Activated CD8-positive, alpha-beta memory T cell treated with anti-CD3 and anti-CD28 coated beads for 48 hours (primary cell): ENCODE data around the gene TRIM25.

Experiments
- DNase-seq, 3 experiments: peaks; one replicate each; pipeline ENCODE4 v3.0.0-alpha.2; 2020; ENCODE audit warnings: low read depth in 2 of 3, low spot score in 2 of 3

TRIM25 gene

DNA sequence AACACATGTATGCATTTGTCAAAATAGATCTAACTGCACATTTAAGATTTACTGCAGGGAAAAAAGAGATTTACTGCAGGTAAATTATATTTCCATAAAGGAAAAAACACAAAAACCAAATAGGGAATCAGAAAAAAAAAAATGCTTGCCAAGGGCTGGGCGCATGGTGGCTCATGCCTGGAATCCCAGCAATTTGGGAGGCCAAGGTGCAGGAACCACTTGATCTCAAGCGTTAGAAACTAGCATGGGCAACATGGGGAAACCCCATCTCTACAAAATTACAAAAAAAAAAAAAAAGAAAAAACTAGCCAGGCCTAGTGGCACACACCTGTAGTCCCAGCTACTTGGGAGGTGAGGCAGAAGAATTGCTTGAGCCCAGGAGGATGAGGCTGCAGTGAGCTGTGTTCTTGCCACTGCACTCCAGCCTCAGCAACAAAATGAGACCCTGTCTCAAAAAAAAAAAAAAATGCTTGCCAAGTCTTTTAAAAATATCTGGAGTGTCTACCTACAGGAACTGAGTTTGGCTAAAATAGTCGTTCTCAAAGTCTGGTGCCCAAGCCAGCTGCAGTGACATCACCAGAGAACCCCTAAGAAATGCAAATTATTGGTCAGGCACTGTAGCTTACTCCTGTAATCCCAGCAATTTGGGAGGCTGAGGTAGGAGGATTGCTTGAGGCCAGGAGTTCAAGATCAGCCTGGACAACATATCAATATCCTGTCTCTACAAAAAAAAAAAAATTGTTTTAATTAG, 17.5 kb downstream of the TRIM25 start:
- no peak for DNase-seq

DNA sequence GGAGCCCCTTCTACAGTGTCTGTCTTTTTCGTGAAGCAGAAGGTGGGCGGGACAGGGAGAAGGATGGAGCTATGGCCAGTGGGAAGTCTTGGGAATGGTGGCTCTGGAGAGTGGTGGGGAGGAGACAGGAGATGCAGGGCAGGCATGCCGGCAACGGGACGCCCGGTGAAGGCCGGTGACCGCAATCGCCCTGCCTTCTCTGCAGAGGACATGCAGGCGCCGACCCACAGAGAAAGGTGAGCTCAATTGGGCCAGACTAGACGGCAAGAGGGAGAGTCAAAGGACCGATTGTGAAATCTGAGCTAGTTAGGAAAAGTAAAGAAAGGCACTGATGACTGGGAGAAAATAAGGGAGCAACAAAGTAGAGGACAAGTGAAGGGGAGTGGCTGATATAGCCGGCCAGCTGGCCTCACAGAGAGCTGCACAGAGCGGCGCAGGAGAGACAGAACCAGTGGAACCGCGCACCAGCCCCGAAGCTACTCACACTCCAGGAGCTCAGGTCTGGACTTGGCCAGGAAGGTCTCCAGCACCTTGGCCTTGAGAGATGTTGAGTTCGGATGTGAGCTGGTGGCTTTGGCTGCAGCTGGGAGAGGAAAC, 18.9 kb downstream of the TRIM25 start:
- DNase-seq = no peak

DNA sequence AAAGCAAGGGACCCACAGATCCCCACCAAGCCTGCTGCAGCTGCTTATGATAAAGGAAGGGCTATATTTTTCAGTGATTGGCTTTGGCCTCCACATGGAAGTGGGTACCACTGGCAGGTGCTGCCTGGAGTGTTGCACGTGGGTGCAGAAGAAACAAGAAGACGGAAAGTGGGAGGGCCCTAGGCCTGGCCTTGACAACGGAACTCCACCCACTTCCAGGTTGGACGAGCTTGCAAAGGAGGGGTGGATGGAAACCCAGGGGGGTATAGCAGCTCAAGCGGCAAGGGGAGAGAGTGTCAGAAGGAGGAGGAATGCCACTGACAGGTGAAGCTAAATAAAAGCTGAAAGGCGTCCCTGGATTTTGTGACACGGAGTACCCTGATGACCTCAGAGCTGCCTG, 20.3 kb downstream of the TRIM25 start:
- no peak for DNase-seq

DNA sequence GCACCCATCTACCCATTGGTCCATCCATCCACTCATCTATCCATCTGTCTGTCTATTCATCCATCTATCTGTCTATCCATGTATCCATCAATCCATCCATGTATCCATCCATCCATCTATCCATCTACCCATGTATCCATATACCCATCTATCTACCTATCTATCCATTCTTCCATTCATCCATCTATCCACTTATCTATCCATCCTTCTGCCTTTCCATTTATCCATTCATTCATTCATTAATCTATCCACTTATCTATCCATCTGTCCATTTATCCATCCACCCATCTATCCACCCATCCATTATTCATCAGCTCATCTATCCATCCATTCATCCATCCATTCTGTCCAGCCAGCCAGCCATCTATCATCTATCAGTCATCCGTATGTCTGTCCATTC, 21.5 kb downstream of the TRIM25 start:
- no peak for DNase-seq

DNA sequence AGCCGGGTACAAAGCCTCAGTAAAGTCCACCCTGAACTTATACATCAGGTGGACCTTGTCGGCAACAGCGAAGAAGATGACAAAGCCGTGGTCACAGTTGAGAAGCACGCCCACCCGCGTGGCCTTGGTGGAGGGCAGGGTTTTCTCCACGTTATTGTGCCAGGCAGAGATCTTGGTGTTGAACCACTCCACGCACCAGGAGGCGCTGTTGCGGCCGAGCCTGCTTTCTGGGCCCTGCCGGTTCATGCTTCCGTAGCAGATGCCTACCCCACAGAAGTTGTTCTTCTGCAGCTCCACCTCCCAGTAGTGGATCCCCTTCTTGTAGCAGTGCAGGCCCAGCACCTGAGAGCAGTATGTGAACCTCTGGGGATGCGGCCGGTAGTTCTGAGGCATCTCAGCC, 22.1 kb downstream of the TRIM25 start:
- DNase-seq = no peak

DNA sequence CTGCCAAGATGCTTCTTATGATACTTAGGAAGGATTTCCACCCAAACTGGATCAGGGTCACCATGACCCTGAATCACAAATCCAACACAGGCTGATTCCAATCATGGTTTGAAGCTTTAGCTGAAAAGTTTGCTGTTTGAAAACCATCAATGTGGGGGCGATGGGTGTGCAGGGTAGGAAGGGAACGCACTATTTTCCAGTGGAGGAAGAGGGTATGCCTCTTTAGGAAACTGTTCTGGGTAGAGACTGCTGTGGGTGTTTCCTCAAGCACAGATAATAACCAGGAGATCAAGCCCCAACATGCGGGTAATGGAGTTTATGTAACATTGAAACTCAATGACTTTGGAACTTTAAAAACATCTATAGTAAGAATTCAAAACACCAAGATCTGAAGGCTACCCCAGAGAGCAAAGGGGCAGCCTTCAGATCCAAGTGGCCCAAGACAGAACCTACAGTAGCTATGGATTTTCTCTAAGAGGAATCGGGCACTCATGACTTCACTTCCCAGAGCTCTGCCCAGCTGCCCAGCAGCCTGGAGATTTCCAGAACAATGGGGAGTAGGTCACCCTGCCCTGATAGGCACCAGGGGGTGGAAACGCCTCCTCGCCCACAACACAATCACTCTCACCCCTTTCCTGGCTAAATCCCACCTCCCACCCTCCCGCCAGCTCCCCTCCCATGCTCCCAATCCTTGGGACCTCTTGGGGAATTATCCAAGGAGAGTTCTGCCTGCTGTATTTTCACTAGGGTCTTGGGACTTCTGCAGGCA, 22.8 kb downstream of the TRIM25 start:
- DNase-seq = no peak

DNA sequence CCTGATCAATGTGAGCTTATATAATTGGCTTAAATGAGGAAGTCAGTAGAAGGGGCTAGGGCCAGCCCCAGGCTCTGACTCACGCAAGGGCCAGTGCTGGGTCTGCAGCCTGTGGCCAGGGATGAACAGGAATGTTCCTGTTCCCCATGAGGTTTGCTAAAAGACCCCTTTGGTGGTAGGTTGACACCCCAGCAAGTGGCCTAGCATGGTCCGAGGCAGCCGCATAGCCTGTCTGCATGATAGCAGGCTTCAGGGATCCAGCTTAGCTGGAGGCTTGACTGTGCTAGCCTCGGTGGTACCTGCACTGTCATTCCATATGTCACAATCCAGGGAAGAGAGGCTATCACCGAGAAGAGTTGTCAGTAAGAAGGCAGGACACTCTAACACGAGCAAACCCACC, 23.5 kb downstream of the TRIM25 start:
- no peak for DNase-seq

DNA sequence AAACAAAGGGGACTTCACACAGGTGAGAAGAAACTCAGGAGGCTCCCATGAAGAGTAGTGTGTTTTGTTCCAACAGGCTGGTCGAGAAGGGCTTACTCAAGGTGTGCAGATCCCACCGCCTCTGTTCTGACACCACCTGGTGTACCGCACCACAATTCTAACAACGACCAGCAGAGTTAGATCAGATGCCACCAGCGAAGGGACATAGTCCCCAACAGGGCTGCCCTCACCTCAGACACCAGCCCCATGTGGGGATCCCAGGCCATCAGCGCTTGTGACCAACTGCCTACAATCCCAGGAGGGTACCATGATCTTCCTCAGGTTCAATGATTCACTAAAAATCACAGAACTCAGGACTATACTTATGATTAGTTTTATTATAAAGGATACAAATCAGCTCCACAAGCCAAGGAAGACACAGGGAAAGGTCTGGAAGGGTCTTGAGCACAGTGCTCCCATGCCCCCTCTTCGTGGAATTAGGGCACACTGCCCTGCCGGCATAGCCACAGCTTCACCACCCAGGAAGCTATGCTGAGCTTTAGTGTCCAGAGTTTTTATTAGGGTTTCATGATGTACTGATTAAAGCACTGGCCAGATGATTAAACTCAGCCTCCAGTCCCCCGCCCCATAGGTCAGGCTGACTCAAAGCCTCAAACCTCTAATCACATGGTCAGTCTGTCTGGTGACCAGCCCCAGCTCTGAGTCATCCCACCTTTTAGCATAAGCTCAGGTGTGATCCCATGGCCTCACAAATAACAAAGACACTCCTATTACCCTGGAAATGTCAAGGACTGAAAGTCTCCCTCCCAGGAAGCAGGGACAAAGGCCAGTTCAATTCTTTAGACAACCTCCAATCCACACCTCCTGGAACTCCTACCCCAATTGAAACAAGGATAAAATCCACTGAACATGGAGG, 26.0 kb downstream of the TRIM25 start:
- no peak for DNase-seq

DNA sequence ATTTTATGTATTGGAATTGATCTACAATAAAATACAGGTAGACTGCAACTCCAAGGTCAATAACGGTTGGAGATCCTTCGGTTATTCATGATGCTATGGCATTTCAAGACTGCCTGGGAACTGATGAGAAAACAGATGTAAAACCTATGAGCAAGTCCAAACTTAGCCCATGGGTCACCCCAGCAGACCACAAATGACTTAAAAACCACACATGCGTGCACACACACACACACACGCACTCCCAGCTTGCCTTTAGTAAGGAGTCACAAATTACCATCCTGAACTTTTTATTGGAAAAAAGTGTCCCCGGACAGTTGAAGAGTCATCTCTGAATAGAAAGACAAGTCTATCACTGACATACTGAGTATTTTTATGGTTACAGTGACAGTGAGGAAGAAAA, 26.7 kb downstream of the TRIM25 start:
- DNase-seq = no peak

DNA sequence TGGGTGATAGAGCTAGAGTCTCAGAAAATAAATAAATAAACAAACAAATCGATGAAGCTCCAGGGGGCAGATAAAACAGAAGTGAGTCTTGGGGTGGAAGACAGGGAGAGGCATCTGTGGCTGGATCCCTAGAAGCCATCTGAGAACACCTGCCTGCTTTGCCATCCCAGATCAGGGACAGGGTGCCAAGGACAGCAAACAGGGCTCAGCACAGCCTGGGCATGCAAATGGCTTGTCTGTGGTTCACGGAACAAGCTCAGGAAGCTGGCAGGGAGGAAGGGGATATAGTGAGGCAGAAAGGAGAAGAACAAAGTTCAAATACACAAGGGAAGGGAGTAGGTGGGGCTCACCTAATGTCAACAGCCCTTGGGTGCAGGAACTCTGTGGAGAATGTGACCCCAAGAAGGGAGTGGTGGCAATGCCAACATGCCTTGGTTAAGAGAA, 27.5 kb downstream of the TRIM25 start:
- no peak for DNase-seq

DNA sequence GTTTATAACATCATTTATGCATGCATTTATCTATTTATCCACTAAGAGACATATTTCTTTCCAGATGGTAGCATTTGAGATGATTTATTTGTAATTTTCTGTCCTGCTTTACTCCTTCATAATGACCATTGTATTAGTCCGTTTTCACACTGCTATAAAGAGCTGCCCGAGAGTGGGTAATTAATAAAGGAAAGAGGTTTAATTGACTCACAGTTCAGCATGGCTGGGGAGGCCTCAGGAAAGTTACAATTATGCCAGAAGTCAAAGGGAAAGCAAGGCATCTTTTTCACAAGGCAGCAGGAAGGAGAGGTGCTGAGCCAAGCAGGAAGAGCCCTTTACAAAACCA, 28.6 kb downstream of the TRIM25 start:
- no peak for DNase-seq

DNA sequence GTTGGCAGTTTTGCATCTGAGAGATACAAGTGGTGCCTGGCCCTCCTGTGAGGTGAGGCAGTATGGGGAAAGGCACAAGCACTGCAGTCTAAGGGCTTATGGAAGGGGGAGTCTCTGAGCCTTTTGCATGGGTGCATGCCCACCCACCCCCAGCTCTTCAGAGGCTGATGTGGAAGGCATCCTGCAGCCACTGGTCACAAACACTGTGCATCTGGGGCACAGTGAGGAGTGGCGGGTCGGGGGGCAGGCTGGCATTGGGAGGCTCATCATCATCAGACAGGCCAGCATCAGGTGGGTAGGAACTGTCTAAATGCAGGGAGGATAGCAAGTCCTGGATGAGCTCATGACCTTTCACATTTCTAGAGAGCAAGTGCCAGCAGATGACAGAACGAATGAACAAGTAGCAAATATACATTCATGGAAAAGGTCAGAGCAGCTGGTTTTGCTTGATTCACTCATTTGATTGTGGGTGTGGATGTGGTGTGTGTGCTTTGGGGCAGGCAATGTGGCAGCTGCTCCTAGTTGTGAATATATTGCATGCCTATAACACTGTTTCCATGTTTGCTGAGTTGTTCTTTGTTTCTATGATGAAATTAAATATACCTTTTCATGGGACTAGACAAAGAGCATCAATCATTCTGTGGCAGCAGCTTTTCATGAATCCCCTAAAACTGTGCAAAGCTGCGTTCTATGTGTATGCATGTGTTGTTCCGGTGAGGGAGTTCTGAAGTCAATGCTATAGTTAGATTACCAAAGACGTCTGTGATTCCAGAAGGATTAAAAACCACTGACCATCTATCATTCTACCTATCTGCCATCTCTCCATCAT, 29.2 kb downstream of the TRIM25 start:
- DNase-seq = no peak

DNA sequence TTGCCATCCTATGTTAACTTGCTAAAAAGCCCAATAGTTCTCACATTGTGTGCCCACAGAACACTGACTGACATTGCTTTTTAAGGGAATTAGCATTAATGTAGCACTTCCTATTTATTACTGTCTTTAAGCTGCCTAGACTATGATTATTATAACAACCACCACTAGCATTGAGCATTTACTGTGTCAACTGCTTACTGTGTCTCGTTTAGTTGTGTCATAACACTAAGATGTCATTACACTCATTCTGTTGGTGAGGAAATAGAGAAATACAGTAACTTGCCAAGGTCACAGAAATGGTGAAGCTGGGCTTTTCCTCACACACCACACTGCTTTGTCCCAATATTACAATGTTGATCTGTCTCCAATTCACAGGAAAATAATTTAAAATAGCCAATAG, 30.2 kb downstream of the TRIM25 start:
- no peak for DNase-seq

DNA sequence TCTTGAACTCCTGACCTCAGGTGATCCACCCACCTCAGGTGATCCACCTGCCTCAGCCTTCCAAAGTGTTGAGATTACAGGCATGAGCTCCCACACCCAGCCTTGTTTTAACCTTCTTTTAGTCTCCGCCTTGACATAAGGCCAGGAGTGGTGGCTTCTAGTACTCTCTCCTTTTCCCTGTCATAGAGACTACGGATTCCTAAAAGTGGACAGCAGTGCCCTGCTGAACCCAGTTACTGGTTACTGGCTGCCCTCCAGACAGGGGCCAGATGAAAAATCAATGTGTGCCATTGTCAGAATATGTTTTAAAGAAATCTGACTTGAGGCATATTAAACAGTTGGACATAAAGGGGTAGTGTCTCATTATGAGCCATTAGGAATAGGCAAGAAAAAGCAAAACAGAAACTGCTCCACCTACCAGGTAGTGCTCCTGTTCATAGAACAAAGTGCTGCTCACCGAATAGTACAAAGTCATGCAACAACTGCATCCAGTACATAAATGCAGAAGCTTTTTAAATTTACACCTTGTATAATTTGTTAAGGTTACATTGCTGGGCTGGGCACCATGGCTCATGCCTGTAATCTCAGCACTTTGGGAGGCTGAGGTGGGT, 32.1 kb downstream of the TRIM25 start:
- DNase-seq = no peak

DNA sequence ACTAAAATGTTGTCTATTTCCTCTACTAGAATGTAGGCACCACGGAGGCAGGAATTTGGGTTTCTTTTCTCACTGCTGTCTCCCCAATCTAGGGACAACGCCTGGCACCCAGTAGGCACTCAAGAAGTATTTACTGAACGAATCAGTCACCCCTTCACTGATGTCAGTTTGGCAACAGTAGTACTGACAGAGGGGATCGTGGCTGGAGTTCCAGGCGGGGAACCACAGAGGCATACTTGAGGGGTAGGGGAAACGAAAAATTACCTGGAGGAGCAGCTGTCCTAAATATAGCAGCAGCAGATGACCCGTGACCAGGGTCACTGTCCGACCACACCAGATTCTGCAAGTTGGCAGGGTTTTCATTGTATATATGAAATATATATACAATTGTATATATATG, 33.3 kb downstream of the TRIM25 start:
- DNase-seq = no peak

DNA sequence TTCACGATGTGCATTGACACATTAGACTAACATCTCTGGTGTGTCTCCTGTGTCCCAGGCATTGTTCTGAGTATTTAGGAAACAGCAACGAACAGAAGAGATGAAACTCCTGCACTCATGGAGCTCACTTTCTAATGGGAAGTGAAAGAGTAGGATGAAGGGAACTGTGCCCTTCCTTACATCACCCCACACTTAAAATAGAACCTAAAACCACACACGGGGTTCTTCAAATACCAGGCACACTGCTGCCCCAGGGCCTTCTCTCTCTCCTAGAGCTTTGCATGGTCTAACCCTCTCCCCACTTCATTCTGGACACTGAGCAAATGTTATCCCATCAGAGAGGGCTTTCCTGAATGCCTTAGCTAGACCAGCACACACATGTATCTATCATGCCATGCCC, 33.7 kb downstream of the TRIM25 start:
- DNase-seq = no peak

DNA sequence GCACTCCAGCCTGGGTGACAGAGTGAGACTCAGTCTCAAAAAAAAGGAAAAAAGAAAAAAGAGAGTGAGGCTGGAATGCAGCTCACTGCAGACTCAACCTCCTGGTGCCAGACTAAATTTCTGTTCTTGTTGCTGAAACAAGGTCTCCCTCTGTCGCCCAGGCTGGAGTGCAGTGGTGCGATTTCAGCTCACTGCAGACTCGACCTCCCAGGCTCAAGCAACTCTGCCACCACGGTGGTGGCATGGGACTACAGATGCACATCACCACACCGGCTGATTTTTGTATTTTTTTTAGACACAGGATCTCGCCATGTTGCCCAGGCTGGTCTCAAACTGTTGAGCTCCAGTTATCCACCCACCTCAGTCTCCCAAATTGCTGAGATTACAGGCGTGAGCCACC, 34.6 kb downstream of the TRIM25 start:
- no peak for DNase-seq

DNA sequence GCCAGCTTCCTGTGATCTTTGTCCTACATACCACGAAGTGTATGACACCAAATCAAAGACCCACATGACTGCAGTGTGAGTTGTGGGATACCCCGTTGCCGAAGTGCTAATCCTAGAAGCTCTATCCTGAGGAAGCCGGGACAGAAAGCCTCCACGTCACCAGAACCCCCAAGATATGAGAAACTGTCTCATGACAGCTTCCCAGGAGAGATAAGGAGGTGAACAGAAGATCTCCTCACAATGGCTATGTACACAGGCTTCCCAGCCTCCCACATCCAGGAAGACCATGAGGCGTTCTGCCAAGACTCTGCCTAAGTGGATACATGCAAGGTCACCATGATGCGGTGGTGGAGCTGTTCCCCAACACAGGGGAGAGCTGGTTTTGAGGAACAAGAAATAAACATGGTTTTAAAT, 37.1 kb downstream of the TRIM25 start:
- DNase-seq = no peak

DNA sequence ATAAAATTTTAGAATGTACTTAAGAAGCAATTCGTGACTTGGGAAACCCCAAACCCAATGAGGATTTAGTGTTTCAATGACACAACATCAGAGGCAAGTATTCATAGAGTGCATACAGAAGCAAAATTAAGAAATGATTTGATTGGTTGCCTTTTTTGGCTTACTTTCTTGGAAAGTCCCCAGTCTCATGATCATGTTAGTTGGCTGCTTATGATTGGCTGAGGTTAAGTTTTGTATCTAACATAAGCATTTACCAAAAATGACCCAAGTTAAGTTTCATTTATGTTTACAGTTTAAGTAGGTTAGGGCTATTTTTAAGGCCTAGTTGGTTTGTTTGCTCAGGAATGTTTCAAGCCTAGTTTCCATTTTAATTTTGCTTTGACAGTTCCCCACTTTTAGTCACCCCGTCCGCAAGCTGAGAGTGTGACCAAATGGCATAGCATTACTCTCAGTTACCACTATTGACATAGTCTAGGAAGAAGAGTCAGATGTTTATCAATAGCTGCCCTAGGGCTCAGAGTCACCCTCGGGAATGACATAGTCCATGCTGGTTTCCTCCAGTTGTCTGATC, 43.7 kb downstream of the TRIM25 start:
- DNase-seq = no peak

DNA sequence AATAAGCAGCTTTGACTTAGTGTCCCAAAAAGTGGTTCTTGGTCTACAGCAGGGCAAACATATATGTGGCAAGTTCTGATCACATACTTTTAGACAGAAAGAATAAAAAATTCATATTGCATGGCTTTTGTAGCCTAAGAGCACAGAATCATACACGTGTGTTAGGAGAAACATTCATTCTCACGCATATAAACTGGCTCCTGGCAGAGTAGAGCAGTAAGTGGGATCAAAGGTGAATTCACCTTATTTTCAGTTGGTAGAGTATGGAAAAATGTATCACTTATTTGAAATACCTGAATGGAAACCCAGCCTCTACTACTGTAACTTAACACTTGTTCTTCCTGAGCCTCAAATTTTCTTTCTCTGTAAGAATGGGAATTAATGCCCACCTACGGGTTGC, 45.1 kb downstream of the TRIM25 start:
- DNase-seq = no peak
